MM.1S (cell line): ENCODE results near the gene PLCG1.

Source experiments
- CTCF ChIP-seq: fragments of 300-600 bp; sonication (generic); IDR thresholded peaks from 2 replicates; pipeline ENCODE4 v1.5.1; 2016; ENCODE audit warnings: antibody characterized with exemption, low read length, mixed read lengths
- EZH2phosphoT487 ChIP-seq: fragments of 300-600 bp; sonication (generic); IDR thresholded peaks from 2 replicates; pipeline ENCODE4 v1.6.1; 2018; ENCODE audit warnings: antibody characterized with exemption, low read length

- TF ChIP-seq CTCF: no peak
- TF ChIP-seq EZH2phosphoT487: no peak
These were observed 17.3 kb downstream of the PLCG1 start for GRCh38 chr20:41154436-41155176.
